Activated naive CD8-positive, alpha-beta T cell treated with anti-CD3 and anti-CD28 coated beads for 36 hours (primary cell): ENCODE data around the gene PRKCA. TPM values are rescaled to one million over a fixed set of nuclear protein-coding genes. Genes with fewer than 3 reads are reported as not detected.

Experiments used
- DNase-seq: peaks from one replicate; pipeline ENCODE4 v3.0.0; 2021
- H3K27ac Mint-ChIP-seq: one replicate; pipeline ENCODE4 v1.8.0; 2022; ENCODE audit warnings: mild to moderate bottlenecking, moderate library complexity, mixed read lengths
- H3K27me3 Mint-ChIP-seq: one replicate; pipeline ENCODE4 v1.8.0; 2022; ENCODE audit warnings: mild to moderate bottlenecking, mixed read lengths
- H3K36me3 Mint-ChIP-seq: one replicate; pipeline ENCODE4 v1.8.0; 2021; ENCODE audit warnings: mild to moderate bottlenecking, mixed read lengths
- H3K4me1 Mint-ChIP-seq: one replicate; pipeline ENCODE4 v1.8.0; 2021; ENCODE audit warnings: mixed read lengths
- H3K4me3 Mint-ChIP-seq: one replicate; pipeline ENCODE4 v1.8.0; 2022; ENCODE audit warnings: mild to moderate bottlenecking, moderate library complexity, mixed read lengths
- H3K9me3 Mint-ChIP-seq: one replicate; pipeline ENCODE4 v1.8.0; 2022; ENCODE audit warnings: mixed read lengths
- total RNA-seq, 2 experiments: library from RNA; stranded (reverse); gene quantifications; one replicate each; pipeline ENCODE4 v1.2.3, GENCODE V29; 2021

Gene PRKCA
- total RNA-seq, 2 experiments from 2014 or later: 63.5 to 65.8 TPM

DNA sequence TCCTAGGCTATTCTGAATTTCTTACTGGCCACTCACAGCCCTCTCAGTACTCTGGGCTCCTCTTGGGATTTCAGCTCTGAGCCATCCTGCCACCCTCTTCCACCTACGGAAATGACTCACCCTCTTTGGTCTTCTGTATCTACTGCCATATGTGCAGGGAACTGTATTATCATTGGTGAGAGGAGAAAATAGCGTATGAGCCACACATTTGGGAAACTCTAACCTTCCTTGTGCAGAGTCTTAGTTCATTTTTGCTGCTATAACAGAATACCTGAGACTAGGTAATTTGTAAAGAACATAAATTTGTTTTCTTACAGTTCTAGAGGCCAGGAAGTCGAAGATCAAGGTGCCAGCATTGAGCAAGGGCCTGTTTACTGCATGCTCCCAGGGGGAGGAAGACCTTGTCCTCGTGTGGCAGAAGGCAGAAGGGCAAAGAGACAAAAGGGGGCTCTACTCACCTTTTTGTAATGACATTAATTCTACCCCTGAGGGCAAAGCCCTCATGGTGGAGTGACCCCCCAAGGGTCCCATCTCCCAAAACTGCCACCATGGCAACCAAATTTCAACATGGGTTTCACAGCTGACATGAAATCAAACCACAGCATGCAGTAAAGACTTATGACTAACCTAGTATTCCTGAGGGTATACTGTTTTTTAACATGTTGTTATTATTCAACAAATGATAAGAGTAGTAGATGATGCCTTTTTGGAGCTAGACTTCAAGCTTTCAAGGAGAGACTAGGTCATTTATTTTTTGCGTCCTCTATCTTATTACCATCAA, 191.8 kb downstream of the PRKCA start:
- Mint-ChIP-seq H3K27ac (peak overlapping the region; percentile 57), H3K9me3 (peaks cover 1% of the 10 kb centered on the region), H3K4me3 (no peak overlapping the region), H3K4me1 (peaks cover 44% of the 10 kb centered on the region), H3K36me3 (peaks cover 52% of the 10 kb centered on the region), H3K27me3 (no peaks in the 10 kb centered on the region)
- no peak for DNase-seq

DNA sequence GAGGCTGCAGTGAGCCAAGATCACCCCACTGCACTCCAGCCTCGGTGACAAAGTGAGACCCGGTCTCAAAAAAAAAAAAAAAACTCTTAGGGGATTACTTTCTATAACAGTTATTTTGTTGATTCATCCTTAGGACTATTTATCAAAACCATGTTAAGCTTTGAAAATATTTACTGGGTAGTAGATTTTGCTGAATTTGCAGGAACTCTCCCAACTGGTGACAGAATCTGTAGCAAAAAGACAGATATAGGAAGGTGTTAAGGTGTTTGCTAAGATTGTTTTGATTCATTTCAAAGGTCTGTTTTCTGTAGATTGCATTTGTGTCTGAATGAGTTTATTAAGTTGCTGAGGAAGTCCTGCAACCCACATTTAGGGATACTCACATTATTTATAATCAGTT, 192.6 kb downstream of the PRKCA start:
- no peak overlapping the region for H3K27ac Mint-ChIP-seq
- no peaks in the 10 kb centered on the region for H3K27me3 Mint-ChIP-seq
- H3K4me3 Mint-ChIP-seq: no peak overlapping the region
- H3K9me3 Mint-ChIP-seq: peaks cover 1% of the 10 kb centered on the region
- peaks cover 56% of the 10 kb centered on the region for H3K36me3 Mint-ChIP-seq
- H3K4me1 Mint-ChIP-seq: peaks cover 48% of the 10 kb centered on the region
- DNase-seq: no peak

DNA sequence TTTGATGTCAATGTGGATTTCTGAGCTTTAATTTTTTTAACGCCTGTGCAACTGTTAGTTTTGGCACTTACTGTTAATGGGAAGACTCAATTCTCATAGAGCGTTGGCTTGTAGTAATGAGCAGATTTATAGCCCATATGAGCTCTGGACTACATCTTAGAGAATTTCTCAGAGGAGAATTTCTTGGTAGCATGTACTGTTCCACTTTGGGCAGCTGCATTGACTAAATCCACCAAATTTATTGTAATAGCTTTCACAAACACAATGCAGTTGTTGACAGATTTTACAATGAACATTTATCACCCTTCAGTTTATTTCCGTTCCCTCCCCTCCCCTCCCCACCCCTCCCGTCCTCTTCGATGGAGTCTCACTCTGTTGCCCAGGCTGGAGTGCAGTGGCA, 193.9 kb downstream of the PRKCA start:
- DNase-seq: no peak
- peaks cover 41% of the 10 kb centered on the region for H3K4me1 Mint-ChIP-seq
- peaks cover 54% of the 10 kb centered on the region for H3K36me3 Mint-ChIP-seq
- H3K27me3 Mint-ChIP-seq: no peaks in the 10 kb centered on the region
- H3K27ac Mint-ChIP-seq: no peak overlapping the region
- H3K4me3 Mint-ChIP-seq: no peak overlapping the region
- peaks cover 1% of the 10 kb centered on the region for H3K9me3 Mint-ChIP-seq

DNA sequence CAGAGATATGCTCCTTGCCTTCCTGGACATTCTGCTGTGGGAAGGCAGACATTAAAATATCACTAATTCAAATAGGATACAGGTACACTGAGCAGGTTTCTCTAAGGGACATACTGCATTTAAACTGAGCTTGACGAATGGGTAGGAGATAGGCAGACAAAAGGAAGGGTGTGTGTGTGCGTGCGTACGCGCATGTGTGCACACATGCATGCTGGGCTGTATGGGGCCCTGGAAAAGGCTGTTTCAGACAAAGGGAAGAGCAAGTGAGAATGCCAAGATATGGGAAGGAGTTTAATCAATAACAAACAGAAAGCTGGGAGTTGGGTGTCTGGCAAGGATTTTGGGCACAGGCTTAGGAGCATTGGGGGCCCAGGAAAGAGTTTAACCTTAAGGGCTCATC, 196.2 kb downstream of the PRKCA start:
- no peak overlapping the region for H3K4me3 Mint-ChIP-seq
- no peaks in the 10 kb centered on the region for H3K27me3 Mint-ChIP-seq
- peaks cover 26% of the 10 kb centered on the region for H3K4me1 Mint-ChIP-seq
- H3K36me3 Mint-ChIP-seq: peaks cover 47% of the 10 kb centered on the region
- DNase-seq: no peak
- peaks cover 1% of the 10 kb centered on the region for H3K9me3 Mint-ChIP-seq
- H3K27ac Mint-ChIP-seq: no peak overlapping the region

DNA sequence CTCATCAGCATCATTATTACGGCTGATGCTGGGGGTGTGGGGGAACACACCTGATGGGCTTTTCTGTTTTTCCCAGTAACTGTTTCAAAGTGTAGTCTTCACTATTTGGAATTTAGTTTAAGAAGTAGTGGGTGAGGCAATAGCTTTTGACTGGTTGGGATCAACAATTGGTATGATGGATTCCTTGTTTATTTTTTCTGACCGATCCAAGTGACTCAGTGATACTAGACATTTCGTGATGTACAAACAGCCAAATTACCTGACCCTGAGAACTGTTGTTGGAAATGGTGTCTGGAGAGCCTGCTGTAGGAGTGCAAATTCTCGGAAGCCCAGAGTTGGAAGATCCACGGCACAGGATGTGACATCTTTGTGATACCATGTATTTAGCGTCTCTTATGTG, 204.2 kb downstream of the PRKCA start:
- H3K9me3 Mint-ChIP-seq: peaks cover 2% of the 10 kb centered on the region
- H3K27ac Mint-ChIP-seq: no peak overlapping the region
- no peak for DNase-seq
- peaks cover 57% of the 10 kb centered on the region for H3K4me1 Mint-ChIP-seq
- H3K36me3 Mint-ChIP-seq: peaks cover 36% of the 10 kb centered on the region
- H3K4me3 Mint-ChIP-seq: no peak overlapping the region
- no peaks in the 10 kb centered on the region for H3K27me3 Mint-ChIP-seq

DNA sequence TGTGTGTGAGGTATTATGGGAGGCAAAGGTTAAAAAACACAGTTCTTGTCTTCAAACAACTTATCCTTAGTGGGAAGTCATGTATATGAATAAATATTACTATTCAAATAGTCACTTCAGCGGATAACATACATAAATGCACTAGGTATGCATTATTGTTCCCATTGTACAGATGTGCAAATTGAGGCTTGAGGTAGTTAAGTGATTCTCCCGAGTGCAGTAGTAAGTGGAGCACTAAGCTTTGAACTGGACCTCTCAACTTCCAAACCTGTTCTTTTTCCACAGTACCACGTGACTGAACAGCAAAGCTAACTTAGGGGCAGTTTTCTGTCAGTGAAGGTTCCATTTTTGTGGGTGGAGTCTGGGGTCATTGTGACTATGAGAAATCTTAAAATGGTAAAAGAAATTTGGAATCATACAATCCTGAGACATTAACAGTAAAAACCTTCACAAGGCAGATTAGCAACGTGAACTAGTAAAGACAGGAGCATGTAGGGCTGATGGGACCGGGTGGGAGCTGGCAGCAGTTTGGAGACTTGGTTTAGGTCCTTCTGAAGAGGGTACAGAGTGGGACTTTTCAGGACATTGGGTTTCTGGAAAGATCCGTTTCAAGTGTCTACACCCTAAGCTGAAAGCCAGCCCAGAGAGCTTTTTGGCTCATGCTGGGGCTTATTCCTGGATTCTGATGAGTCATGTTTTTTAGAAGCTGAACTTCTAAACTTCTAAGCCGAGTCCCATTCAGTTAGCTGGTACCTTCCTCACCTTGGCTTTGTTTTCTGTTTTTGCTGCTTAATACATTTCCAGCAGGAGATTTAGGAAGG, 204.9 kb downstream of the PRKCA start:
- DNase-seq: no peak
- H3K4me3 Mint-ChIP-seq: no peak overlapping the region

DNA sequence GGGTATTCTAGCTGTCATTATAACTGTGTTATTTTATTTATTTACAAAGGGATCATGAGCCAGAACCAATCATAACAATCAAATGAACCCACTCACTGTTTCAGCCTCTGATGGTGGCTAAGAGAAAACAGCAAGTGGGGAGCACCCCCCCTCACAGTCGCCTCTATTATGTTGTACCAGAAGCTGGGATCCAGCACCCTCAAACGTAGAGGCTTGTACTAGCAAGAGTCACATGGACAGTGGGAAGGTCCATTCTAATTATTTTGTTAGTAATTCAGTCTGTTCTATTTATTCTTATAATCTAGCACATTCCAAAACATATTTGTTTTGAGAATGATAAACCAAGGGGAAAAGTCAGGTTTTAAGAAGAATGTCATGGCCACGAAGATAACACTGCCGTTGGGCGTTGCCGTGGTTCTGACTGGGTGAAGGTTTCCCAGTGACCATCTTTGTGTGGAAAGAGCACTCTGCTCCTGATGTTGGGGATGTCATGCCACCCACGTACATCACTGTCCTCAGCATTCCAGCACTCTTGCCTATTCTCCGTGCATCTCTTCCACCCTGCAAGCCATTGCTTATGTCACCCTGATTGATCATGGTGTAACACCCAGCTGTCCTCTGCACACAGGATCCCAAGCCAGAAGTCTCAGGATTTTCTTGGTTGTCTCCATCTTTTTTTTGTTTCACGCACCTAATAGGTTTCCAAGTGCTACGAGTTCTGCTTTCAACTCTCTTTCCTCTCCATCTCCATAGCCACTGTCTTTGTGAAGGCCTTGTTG, 205.8 kb downstream of the PRKCA start:
- no peak overlapping the region for H3K4me3 Mint-ChIP-seq
- no peaks in the 10 kb centered on the region for H3K27me3 Mint-ChIP-seq
- H3K36me3 Mint-ChIP-seq: peaks cover 42% of the 10 kb centered on the region
- peaks cover 4% of the 10 kb centered on the region for H3K9me3 Mint-ChIP-seq
- DNase-seq: no peak
- H3K4me1 Mint-ChIP-seq: peaks cover 66% of the 10 kb centered on the region
- peak overlapping the region; percentile 91 for H3K27ac Mint-ChIP-seq

More for the DNA sequence above, 204.9 kb downstream of the PRKCA start:
- Mint-ChIP-seq H3K36me3 (peaks cover 41% of the 10 kb centered on the region), H3K4me1 (peaks cover 61% of the 10 kb centered on the region), H3K9me3 (peaks cover 2% of the 10 kb centered on the region), H3K27me3 (no peaks in the 10 kb centered on the region), H3K27ac (peak overlapping the region; percentile 61)

DNA sequence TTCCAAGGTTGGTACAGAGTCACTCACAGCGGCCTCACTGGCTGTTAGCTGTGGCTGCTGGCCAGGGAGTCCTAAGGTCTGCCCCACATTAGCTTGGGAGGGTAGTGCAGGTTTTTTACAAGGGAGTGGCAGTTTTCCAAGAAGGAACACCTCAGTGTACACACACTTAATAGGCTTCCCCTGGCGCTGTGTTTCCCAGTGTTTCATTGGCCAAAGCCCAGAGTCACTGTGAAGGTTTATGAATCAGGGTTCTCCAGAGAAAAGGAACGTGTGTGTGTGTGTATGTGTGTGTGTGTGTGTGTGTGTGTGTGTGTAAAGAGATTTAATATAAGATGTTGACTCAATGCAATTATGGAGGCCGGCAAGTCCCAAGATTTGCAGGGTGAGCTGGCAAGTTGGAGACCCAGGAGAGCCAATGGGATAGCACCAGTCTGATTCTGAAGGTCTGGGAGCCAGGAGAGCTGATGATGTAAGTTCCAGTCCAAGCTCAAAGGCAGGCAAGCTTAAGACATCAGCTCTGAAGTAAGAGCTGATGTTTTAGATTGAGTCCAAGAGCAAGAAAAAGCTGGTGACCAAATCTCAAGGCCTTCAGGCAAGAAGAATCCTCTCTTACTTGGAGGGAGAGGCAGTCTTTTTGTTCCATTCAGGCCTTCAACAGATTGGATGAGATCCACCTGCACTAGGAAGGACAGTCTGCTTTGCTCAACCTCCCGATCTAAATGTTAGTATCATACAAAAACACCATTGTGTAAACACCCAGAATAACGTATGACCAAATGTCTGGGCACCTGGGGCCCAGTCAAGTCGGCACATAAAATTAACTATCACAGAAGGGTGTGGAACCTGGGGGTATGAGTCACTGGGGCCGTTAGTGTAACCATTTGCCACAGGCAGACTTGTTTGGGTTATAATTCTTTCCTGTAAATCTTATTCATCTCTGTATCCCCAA, 206.8 kb downstream of the PRKCA start:
- H3K4me1 Mint-ChIP-seq: peaks cover 69% of the 10 kb centered on the region
- peaks cover 40% of the 10 kb centered on the region for H3K36me3 Mint-ChIP-seq
- peak overlapping the region; percentile 91 for H3K27ac Mint-ChIP-seq
- H3K4me3 Mint-ChIP-seq: peak overlapping the region; percentile 11
- no peaks in the 10 kb centered on the region for H3K27me3 Mint-ChIP-seq
- DNase-seq: peak; percentile 58
- H3K9me3 Mint-ChIP-seq: peaks cover 4% of the 10 kb centered on the region

DNA sequence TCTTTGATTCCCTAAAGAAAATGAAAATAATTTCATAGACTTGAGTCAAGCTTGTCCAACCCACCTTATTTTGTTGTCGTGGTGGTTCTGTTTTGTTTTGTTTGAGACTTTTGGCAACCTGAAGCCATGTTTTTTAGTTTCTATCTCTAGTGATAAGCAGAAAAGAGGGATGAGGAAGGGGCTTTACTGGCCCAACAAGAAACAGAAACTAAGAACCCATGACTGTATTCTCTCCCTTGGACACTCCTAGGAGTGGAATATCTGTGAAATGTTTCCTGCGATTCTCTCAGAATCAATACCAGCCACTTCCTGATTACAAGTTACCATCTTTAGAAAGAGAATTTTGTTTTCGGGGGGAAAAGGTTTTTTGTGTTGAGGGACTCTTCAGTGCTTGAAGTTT, 207.5 kb downstream of the PRKCA start:
- Mint-ChIP-seq H3K4me3 (peak overlapping the region; percentile 11), H3K9me3 (peaks cover 4% of the 10 kb centered on the region), H3K36me3 (peaks cover 46% of the 10 kb centered on the region), H3K27ac (peak overlapping the region; percentile 91), H3K4me1 (peaks cover 73% of the 10 kb centered on the region), H3K27me3 (no peaks in the 10 kb centered on the region)
- DNase-seq: no peak

DNA sequence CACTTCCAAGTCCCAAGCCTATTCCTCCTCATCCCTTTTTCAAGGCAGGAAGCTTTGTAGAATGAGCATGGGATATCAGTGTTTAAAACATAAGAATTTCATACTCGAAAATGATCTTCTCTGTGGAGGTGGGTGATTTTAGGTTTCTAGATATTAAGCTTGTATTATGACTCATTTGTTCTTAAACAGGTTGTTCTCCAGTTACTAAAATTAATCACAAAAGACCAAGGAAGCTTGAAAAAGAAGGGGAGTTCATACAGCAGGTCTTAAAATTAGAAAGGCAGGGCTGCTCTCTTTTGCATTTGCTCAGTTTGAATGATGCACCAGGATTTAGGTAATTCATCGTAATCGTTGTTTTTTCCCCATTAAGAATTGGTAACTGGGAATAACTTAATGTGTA, 208.7 kb downstream of the PRKCA start:
- DNase-seq: no peak
- H3K4me1 Mint-ChIP-seq: peaks cover 77% of the 10 kb centered on the region
- H3K27me3 Mint-ChIP-seq: no peaks in the 10 kb centered on the region
- H3K4me3 Mint-ChIP-seq: no peak overlapping the region
- peaks cover 4% of the 10 kb centered on the region for H3K9me3 Mint-ChIP-seq
- peaks cover 53% of the 10 kb centered on the region for H3K36me3 Mint-ChIP-seq
- peak overlapping the region; percentile 91 for H3K27ac Mint-ChIP-seq

DNA sequence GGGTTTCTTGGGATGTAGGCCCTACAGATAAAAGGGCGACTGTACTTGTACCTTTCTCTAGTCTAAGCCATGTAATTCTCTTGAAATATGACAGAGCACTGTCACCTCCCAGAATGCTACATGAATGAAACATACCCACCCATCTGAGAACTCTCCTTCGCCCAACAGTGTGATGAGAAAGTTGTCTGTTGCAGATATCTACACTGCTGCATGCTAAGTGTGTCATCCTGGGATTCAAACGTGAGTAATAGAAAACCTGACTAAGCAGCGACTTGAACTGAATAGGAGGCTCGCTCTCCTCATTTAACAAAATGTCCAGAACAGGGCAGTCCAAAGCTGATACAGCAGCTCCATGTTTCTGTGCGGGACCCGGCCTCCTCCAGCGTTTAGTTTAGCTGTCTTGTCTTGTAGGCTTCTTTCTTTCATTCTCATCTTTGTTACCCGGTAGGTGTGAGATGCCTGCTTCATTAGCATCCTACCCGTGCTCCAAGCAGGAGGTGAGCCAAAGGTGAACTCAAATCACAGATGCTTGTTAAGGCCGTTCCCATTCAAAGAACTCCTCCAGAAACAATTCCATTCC, 211.9 kb downstream of the PRKCA start:
- Mint-ChIP-seq H3K27me3 (no peaks in the 10 kb centered on the region), H3K4me3 (no peak overlapping the region), H3K4me1 (peaks cover 73% of the 10 kb centered on the region), H3K9me3 (peaks cover 4% of the 10 kb centered on the region), H3K36me3 (peaks cover 53% of the 10 kb centered on the region), H3K27ac (no peak overlapping the region)
- DNase-seq: no peak

DNA sequence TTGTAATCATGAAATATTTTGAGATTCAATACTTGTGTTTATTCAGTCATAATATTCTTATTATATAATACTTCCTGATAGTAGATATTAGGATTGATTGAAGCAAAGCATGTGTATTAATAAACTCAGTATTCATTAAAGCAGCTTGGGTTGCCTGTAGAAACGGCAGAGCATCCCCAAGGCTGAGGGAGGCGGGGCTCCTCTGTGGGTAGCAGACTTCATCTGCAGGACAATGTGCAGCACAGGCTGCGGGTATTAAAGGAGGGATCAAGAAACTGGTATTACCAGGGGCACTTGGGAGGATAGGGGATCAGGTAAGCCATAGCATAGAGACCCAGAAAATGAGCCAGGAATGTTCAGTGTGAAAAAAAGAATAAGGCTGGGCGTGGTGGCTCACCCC, 213.6 kb downstream of the PRKCA start:
- Mint-ChIP-seq H3K4me3 (no peak overlapping the region), H3K36me3 (peaks cover 46% of the 10 kb centered on the region), H3K27ac (no peak overlapping the region), H3K4me1 (peaks cover 62% of the 10 kb centered on the region), H3K27me3 (no peaks in the 10 kb centered on the region), H3K9me3 (peaks cover 4% of the 10 kb centered on the region)
- DNase-seq: no peak

DNA sequence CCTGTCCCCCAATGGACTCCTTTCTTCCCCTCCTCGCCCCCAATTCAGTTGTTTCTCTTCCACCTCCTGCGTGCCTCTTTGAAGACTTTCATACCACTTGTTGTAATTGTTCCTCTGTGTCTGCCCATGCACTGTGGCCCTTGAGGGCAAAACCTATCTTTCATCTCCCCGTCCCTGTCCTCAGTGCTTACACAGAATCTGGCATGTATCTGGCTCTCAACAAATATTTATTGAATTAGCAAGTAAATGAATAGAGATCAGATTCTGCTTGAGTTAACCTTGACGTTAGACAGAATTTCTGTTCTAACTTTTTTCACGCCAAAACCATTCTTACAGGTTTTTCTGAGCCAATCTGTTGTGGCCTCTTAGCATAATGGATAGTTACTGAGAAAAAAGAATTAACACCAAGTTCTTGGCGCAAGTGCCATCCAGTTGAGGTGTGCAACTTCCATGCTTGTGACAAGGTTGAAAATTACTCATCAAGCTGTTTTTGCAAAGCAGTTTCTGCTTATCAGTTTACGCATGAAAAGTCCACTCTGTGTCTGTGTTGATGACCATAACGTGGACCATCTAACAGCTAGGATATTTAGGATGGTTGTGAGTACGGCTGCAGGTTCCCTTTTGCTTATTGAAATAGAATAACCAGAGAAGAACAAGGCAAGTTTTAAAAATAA, 215.1 kb downstream of the PRKCA start:
- Mint-ChIP-seq H3K4me1 (peaks cover 61% of the 10 kb centered on the region), H3K36me3 (peaks cover 37% of the 10 kb centered on the region), H3K4me3 (no peak overlapping the region), H3K9me3 (peaks cover 1% of the 10 kb centered on the region), H3K27me3 (no peaks in the 10 kb centered on the region), H3K27ac (peak overlapping the region; percentile 93)
- DNase-seq: no peak
